Measurements from ENCODE around the gene GARIN1A. TPM values are rescaled to one million over a fixed set of nuclear protein-coding genes. Genes with fewer than 3 reads are reported as not detected.
"Not testable (repeated sequence)": the region's sequence is repeated elsewhere in the genome, so short reads cannot be mapped to it uniquely, and the experiment has no call there.

The GARIN1A gene
- total RNA-seq (0.19 TPM), polyA plus RNA-seq (1.4 TPM)
- long read RNA-seq, donor 1 = 0 reads
- long read RNA-seq, donor 2 = 0 reads
- long read RNA-seq, donor 3 = 0 reads
- long read RNA-seq, donor 4 = 0 reads
- long read RNA-seq, donor 5 = 0 reads
- long read RNA-seq, donor 6 = 0 reads
- long read RNA-seq, donor 7 = 0 reads
- long read RNA-seq, donor 8 = 0 reads
- long read RNA-seq, donor 9 = 0 reads
- long read RNA-seq, donor 10 = 0 reads

GRCh38 chr7:128671992-128672391 is at the start of gene GARIN1A:
Gene GARIN1A, plus strand, starts transcription at chr7:128672292. Its CDS starts 106 bp downstream, at chr7:128672398.
- DNase-seq (ENCODE audit: low read depth in 6 of 9, low spot score in 9 of 9) = no peak
- Histone ChIP-seq H3K27ac (ENCODE audit: low read depth in 1 of 2, low read length in 1 of 2) (no peak within 1 kb of the TSS), H3K27me3 (ENCODE audit: control insufficient read depth in 2 of 2, insufficient read depth in 1 of 2, low read length in 1 of 2) (no peaks in the 10 kb centered on the region), H3K36me3 (ENCODE audit: control insufficient read depth in 2 of 2, insufficient read depth in 2 of 2, low read length in 1 of 2) (no peaks in the 10 kb centered on the region), H3K9me3 (ENCODE audit: control insufficient read depth in 2 of 2, insufficient read depth in 1 of 2, low read length in 1 of 2) (no peaks in the 10 kb centered on the region), H3K4me1 (ENCODE audit: control insufficient read depth in 2 of 2, insufficient read depth in 2 of 2, low read length in 2 of 2) (no peaks in the 10 kb centered on the region), H3K4me3 (ENCODE audit: low read length in 2 of 2) (no peak within 1 kb of the TSS)
- WGBS = 74% methylated on average over 4 of the region's 4 CpGs

- not testable (repeated sequence) for H3K9me3 ChIP-seq (ENCODE audit: control insufficient read depth in 2 of 2, insufficient read depth in 1 of 2, low read length in 1 of 2); DNase-seq (ENCODE audit: low read depth in 6 of 9, low spot score in 9 of 9); H3K4me3 ChIP-seq (ENCODE audit: low read length in 2 of 2); H3K27ac ChIP-seq (ENCODE audit: low read depth in 1 of 2, low read length in 1 of 2); H3K27me3 ChIP-seq (ENCODE audit: control insufficient read depth in 2 of 2, insufficient read depth in 1 of 2, low read length in 1 of 2); H3K4me1 ChIP-seq (ENCODE audit: control insufficient read depth in 2 of 2, insufficient read depth in 2 of 2, low read length in 2 of 2)
- peaks cover 19 to 32% of the 10 kb centered on the region in 2 donors for H3K36me3 ChIP-seq (ENCODE audit: control insufficient read depth in 2 of 2, insufficient read depth in 2 of 2, low read length in 1 of 2)
- WGBS = 97% methylated on average over 2 of the region's 2 CpGs
Observed at GRCh38 chr7:128627124-128627523, 45.0 kb upstream of the GARIN1A start.

- not testable (repeated sequence) for DNase-seq (ENCODE audit: low read depth in 6 of 9, low spot score in 9 of 9); H3K27me3 ChIP-seq (ENCODE audit: control insufficient read depth in 2 of 2, insufficient read depth in 1 of 2, low read length in 1 of 2); H3K27ac ChIP-seq (ENCODE audit: low read depth in 1 of 2, low read length in 1 of 2); H3K4me1 ChIP-seq (ENCODE audit: control insufficient read depth in 2 of 2, insufficient read depth in 2 of 2, low read length in 2 of 2); H3K9me3 ChIP-seq (ENCODE audit: control insufficient read depth in 2 of 2, insufficient read depth in 1 of 2, low read length in 1 of 2); H3K4me3 ChIP-seq (ENCODE audit: low read length in 2 of 2)
- peaks cover 21 to 46% of the 10 kb centered on the region in 2 donors for H3K36me3 ChIP-seq (ENCODE audit: control insufficient read depth in 2 of 2, insufficient read depth in 2 of 2, low read length in 1 of 2)
- WGBS = 100% methylated on average over 3 of the region's 3 CpGs
Observed at GRCh38 chr7:128633915-128634314, 38.2 kb upstream of the GARIN1A start.

- H3K36me3 ChIP-seq (ENCODE audit: control insufficient read depth in 2 of 2, insufficient read depth in 2 of 2, low read length in 1 of 2) = peaks cover 10 to 19% of the 10 kb centered on the region in 2 donors
- H3K27me3 ChIP-seq (ENCODE audit: control insufficient read depth in 2 of 2, insufficient read depth in 1 of 2, low read length in 1 of 2); H3K27ac ChIP-seq (ENCODE audit: low read depth in 1 of 2, low read length in 1 of 2); DNase-seq (ENCODE audit: low read depth in 6 of 9, low spot score in 9 of 9); H3K4me3 ChIP-seq (ENCODE audit: low read length in 2 of 2); H3K9me3 ChIP-seq (ENCODE audit: control insufficient read depth in 2 of 2, insufficient read depth in 1 of 2, low read length in 1 of 2); H3K4me1 ChIP-seq (ENCODE audit: control insufficient read depth in 2 of 2, insufficient read depth in 2 of 2, low read length in 2 of 2): not testable (repeated sequence)
- over 99% methylated on average over 5 of the region's 5 CpGs for WGBS
Observed at GRCh38 chr7:128645206-128645605, 26.9 kb upstream of the GARIN1A start.

- H3K4me1 ChIP-seq (ENCODE audit: control insufficient read depth in 2 of 2, insufficient read depth in 2 of 2, low read length in 2 of 2); H3K27me3 ChIP-seq (ENCODE audit: control insufficient read depth in 2 of 2, insufficient read depth in 1 of 2, low read length in 1 of 2); H3K27ac ChIP-seq (ENCODE audit: low read depth in 1 of 2, low read length in 1 of 2); DNase-seq (ENCODE audit: low read depth in 6 of 9, low spot score in 9 of 9); H3K9me3 ChIP-seq (ENCODE audit: control insufficient read depth in 2 of 2, insufficient read depth in 1 of 2, low read length in 1 of 2); H3K4me3 ChIP-seq (ENCODE audit: low read length in 2 of 2): not testable (repeated sequence)
- peaks cover 8 to 19% of the 10 kb centered on the region in 2 donors for H3K36me3 ChIP-seq (ENCODE audit: control insufficient read depth in 2 of 2, insufficient read depth in 2 of 2, low read length in 1 of 2)
- 98% methylated on average over 4 of the region's 4 CpGs for WGBS
Observed at GRCh38 chr7:128645844-128646243, 26.2 kb upstream of the GARIN1A start.

GRCh38 chr7:128646877-128647276 is 25.2 kb upstream of the GARIN1A start:
- H3K36me3 ChIP-seq (ENCODE audit: control insufficient read depth in 2 of 2, insufficient read depth in 2 of 2, low read length in 1 of 2) = peaks cover 9 to 20% of the 10 kb centered on the region in 2 donors
- WGBS = 97% methylated on average over 6 of the region's 6 CpGs
- not testable (repeated sequence) for H3K4me1 ChIP-seq (ENCODE audit: control insufficient read depth in 2 of 2, insufficient read depth in 2 of 2, low read length in 2 of 2); H3K4me3 ChIP-seq (ENCODE audit: low read length in 2 of 2); H3K9me3 ChIP-seq (ENCODE audit: control insufficient read depth in 2 of 2, insufficient read depth in 1 of 2, low read length in 1 of 2); DNase-seq (ENCODE audit: low read depth in 6 of 9, low spot score in 9 of 9); H3K27ac ChIP-seq (ENCODE audit: low read depth in 1 of 2, low read length in 1 of 2); H3K27me3 ChIP-seq (ENCODE audit: control insufficient read depth in 2 of 2, insufficient read depth in 1 of 2, low read length in 1 of 2)

- not testable (repeated sequence) for H3K4me3 ChIP-seq (ENCODE audit: low read length in 2 of 2); H3K4me1 ChIP-seq (ENCODE audit: control insufficient read depth in 2 of 2, insufficient read depth in 2 of 2, low read length in 2 of 2); DNase-seq (ENCODE audit: low read depth in 6 of 9, low spot score in 9 of 9); H3K9me3 ChIP-seq (ENCODE audit: control insufficient read depth in 2 of 2, insufficient read depth in 1 of 2, low read length in 1 of 2); H3K27me3 ChIP-seq (ENCODE audit: control insufficient read depth in 2 of 2, insufficient read depth in 1 of 2, low read length in 1 of 2); H3K27ac ChIP-seq (ENCODE audit: low read depth in 1 of 2, low read length in 1 of 2)
- WGBS = 97% methylated on average over 5 of the region's 6 CpGs
- peaks cover 14 to 26% of the 10 kb centered on the region in 2 donors for H3K36me3 ChIP-seq (ENCODE audit: control insufficient read depth in 2 of 2, insufficient read depth in 2 of 2, low read length in 1 of 2)
Observed at GRCh38 chr7:128651096-128651495, 21.0 kb upstream of the GARIN1A start.

- H3K36me3 ChIP-seq (ENCODE audit: control insufficient read depth in 2 of 2, insufficient read depth in 2 of 2, low read length in 1 of 2) = peaks cover 11 to 21% of the 10 kb centered on the region in 2 donors
- H3K27ac ChIP-seq (ENCODE audit: low read depth in 1 of 2, low read length in 1 of 2) = not testable (repeated sequence)
- WGBS = 96% methylated on average over 20 of the region's 24 CpGs
Observed at GRCh38 chr7:128652606-128653005, 19.5 kb upstream of the GARIN1A start.

GRCh38 chr7:128653197-128653596 is 18.9 kb upstream of the GARIN1A start:
- WGBS = 98% methylated on average over 16 of the region's 16 CpGs
- peaks cover 11 to 21% of the 10 kb centered on the region in 2 donors for H3K36me3 ChIP-seq (ENCODE audit: control insufficient read depth in 2 of 2, insufficient read depth in 2 of 2, low read length in 1 of 2)
- not testable (repeated sequence) for H3K27me3 ChIP-seq (ENCODE audit: control insufficient read depth in 2 of 2, insufficient read depth in 1 of 2, low read length in 1 of 2); H3K4me1 ChIP-seq (ENCODE audit: control insufficient read depth in 2 of 2, insufficient read depth in 2 of 2, low read length in 2 of 2); DNase-seq (ENCODE audit: low read depth in 6 of 9, low spot score in 9 of 9); H3K27ac ChIP-seq (ENCODE audit: low read depth in 1 of 2, low read length in 1 of 2); H3K9me3 ChIP-seq (ENCODE audit: control insufficient read depth in 2 of 2, insufficient read depth in 1 of 2, low read length in 1 of 2); H3K4me3 ChIP-seq (ENCODE audit: low read length in 2 of 2)

More at GRCh38 chr7:128652606-128653005, 19.5 kb upstream of the GARIN1A start:
- not testable (repeated sequence) for H3K27me3 ChIP-seq (ENCODE audit: control insufficient read depth in 2 of 2, insufficient read depth in 1 of 2, low read length in 1 of 2); H3K4me3 ChIP-seq (ENCODE audit: low read length in 2 of 2); DNase-seq (ENCODE audit: low read depth in 6 of 9, low spot score in 9 of 9); H3K4me1 ChIP-seq (ENCODE audit: control insufficient read depth in 2 of 2, insufficient read depth in 2 of 2, low read length in 2 of 2); H3K9me3 ChIP-seq (ENCODE audit: control insufficient read depth in 2 of 2, insufficient read depth in 1 of 2, low read length in 1 of 2)
